HG02973 (cell line): ENCODE results near the gene HECTD4.
"Not testable (repeated sequence)": the region's sequence is repeated elsewhere in the genome, so short reads cannot be mapped to it uniquely, and the experiment has no call there.

Experiments
- ATAC-seq: cut with Tn5 transposase; IDR thresholded peaks from one replicate; pipeline ENCODE4 v1.9.1; 2021; ENCODE audit warnings: moderate library complexity; ENCODE audit not compliant: unreplicated experiment

Gene HECTD4

DNA sequence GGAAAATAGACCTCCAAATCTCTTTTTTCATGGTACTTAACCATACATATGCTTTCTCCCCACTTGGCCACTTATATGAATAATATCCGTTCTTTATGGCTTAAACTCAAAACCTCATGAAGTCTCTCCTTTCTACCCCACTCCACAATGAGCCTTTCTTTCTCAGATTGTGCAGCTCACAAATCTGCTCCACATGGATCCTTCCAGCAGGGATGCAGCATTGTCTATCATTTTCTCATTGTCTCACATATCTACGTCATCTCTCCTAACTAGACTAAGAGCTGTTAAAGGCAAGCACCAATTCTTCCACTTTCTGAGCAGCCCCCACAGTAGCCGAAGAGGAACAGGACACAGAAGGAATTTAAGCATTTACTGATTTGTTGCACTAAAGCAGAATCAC lies 106.4 kb downstream of the HECTD4 start:
- no peak for ATAC-seq

GRCh38 chr12:112275207-112275606 lies 107.0 kb downstream of the HECTD4 start:
- no peak for ATAC-seq

GRCh38 chr12:112270673-112271072 lies 111.6 kb downstream of the HECTD4 start:
- ATAC-seq: no peak

DNA sequence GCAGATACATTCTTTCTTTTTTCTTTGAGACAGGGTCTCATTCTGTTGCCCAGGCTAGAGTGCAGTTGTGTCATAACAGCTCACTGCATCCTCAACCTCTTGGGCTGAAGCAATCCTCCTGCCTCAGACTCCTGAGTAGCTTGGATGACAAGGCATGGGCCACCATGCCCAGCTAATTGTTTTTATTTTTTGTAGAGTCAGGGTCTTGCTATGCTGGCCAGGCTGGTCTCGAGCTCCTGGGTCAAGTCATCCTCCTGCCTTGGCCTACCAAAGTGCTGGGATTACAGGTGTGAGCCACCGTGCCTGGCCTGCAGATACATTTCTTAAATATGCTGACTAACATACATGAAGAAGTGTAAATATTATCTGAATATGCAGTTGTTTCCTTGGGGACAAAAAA lies 115.8 kb downstream of the HECTD4 start:
- no peak for ATAC-seq

DNA sequence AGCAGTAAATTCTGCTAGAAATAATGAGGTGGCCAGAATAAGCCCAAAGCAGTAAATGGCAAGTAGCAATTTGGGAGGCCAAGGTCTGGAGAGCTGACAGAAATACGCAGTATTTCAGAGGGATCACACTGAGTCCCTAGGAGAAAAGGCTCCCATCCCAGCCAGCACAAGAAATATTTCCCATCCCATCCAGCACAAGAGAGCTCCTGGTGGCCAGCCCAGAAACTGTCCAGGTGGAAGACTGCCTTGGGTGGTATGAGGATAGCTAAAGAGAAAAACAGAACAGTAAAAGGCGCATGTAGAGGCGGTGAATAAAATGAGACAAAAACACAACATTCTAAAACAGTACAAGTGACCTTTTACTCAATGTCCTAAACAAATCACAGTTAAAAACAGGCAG lies 120.7 kb downstream of the HECTD4 start:
- no peak for ATAC-seq

DNA sequence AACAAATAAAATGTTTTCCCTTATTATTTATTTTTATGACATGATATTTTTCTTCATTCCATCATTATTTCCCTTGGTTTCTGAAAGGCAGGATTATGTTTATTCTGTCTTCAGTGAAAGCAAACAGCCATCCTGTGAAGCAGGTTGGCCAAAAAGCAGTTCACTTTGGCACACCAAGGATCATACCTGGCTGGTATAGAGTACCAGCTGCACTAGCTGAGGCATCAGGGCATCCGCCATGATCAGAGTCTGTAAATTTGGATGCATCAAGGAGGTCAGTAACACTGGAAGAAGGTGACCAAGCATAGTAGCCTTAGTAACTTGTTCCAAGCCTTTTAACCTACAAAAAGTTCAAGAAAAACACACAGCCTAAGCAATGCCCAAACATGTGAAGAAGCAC lies 123.3 kb downstream of the HECTD4 start:
- no peak for ATAC-seq

DNA sequence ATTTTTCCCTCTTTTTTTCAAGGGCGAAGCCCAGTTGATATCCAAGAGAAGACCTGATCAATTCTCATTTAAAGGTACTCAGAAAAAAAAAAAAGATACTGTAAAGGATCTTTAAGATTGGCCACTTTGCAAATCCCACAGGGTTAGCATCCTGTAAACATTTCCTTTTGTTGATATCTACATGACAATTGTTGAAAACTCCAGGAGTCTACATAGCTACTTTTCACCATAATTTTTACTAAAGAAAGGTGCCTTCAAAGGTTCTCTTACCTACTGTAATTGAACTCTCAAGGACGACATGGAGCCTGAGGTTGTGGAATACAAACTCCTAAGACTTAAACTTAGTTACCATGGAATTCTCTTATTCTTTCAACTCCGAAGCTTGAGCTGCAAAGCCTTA lies 125.5 kb downstream of the HECTD4 start:
- no peak for ATAC-seq

- no peak for ATAC-seq
Observed at GRCh38 chr12:112252184-112252583, 130.0 kb downstream of the HECTD4 start.

GRCh38 chr12:112244902-112245301 lies 137.3 kb downstream of the HECTD4 start:
- not testable (repeated sequence) for ATAC-seq

- ATAC-seq: no peak
Observed at GRCh38 chr12:112243255-112244110, 138.7 kb downstream of the HECTD4 start.

GRCh38 chr12:112241176-112241575 lies 141.1 kb downstream of the HECTD4 start:
- no peak for ATAC-seq

DNA sequence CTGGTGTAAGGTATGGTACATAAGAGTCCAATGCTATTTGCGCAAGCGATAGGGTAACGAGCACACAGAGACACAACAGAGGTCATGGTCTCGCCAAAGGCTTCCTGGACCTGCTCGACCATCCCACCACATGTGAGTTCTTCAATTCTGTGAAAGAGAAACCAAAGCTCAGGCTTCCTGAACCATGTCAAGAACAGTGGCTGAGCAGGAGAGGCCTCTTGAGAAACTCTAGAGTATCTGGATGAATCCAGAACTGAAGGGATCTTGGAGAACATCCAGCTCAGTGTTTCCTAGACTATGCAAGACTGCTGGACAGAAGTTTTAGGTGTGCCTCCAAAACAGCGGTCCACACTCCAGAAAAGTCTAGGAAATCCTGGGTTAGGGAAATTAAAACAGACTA lies 142.3 kb downstream of the HECTD4 start:
- no peak for ATAC-seq

- ATAC-seq: no peak
Observed at GRCh38 chr12:112239020-112239419, 143.2 kb downstream of the HECTD4 start.

DNA sequence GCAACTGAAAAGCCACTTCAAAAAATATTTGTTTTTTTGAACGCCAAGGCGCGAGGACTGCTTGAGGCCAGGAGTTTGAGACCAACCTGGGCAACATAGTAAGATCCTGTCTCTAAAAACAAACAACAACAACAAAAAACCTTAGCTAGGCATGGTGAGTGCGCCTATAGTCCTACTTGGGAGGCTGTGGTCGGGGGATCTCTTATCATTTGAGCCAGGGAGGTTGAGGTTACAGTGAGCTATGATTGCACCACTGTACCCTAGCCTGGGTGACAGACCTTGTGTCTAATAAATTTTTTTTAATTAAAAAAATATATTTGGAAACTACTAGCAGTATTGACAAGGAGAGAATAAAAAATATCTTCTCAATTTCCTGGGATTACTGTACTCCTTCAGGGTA lies 143.8 kb downstream of the HECTD4 start:
- ATAC-seq: no peak

- no peak for ATAC-seq
Observed at GRCh38 chr12:112236786-112237185, 145.4 kb downstream of the HECTD4 start.

DNA sequence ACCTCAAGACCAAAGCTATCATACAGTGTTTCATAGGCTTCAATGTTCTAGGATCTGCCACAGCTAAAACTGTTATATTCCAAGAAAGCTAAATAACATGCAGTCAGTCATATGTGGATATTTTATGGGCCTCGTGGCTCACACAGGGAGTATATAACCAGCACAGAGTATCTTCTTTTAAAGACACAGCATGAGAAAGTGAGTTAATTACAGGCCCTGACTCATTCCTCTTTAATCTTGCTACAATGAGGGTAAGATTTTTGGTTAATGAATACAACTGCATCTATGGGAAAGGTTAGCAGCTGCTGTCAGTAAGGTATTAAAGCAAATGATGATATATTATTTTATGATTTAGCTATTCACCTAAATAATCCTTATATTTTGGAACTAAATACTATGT lies 145.8 kb downstream of the HECTD4 start:
- no peak for ATAC-seq

GRCh38 chr12:112234303-112234702 lies 147.9 kb downstream of the HECTD4 start:
- ATAC-seq: no peak

DNA sequence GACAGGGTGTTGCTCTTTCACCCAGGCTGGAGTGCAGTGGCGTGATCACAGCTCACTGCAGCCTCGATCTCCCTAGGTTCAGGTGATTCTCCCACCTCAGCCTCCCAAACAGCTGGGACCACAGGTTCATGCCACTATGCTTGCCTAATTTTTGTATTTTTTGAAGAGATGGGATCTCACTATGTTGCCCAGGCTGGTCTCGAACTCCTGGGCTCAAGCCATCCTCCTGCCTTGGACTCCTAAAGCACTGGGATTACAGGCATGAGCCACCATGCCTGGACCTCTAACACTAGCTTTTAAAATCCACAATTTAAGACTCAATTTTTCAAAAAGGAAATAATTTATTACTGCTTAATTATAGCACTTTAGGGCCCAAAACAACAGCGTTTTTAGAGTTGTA lies 149.0 kb downstream of the HECTD4 start:
- ATAC-seq: no peak

DNA sequence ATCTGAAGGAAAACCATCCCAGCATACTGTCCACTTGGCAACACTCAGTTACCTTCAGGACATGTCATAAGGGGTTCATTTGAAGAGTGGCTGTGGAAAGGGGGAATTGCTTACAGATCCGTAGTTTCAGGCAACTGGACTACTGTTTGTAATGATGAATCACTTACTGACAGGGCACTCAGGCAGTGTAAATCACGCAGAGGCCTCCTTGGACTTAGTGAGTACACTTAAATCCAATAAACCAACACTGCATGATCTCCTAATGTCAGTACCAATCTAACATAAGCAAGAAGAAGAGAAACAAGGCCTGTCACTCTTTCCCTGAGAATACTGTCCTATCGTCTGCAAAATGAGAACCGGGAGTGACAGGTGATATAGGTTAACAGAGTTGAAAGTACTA lies 152.1 kb downstream of the HECTD4 start:
- ATAC-seq: no peak

DNA sequence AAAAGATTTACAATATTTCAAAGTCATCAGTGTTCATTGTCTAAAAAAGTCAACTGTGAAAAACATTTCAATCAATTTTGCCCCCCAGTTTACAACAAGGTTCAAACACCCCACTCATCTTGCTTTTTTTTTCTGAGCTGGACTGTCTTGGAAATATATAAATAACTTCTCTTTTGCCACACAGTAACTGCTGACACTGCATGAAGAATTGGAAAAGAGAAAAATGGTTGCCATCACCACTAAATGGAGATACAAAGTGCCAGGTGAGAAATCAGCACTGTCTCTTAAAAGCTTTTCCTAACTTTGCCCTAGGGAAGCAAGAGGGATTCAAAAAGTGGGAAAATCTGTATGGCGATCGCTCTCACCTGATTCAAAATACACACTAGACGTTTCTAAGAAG lies 155.5 kb downstream of the HECTD4 start:
- ATAC-seq: no peak

- ATAC-seq: not testable (repeated sequence)
Observed at GRCh38 chr12:112220628-112221027, 161.6 kb downstream of the HECTD4 start.

DNA sequence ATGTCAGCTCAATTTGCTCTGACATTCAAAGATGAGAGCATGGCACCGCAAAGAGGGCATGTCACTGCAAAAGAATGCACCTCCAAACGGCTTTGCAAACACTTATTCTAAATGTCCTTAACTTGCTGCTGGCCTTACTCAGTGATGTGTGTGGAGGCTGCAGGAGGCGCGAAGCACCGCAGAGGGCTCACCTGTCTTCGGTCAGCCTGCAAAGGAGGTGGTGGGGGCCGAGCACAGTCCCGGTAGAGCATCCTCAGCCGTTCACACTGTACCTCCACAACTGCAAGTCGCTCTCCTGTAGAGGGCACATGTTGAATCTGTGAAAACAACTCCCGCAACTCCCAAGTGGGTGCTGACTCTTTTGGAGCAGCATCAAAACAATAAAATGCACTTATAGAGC lies 163.0 kb downstream of the HECTD4 start:
- ATAC-seq: no peak

- no peak for ATAC-seq
Observed at GRCh38 chr12:112218150-112218549, 164.1 kb downstream of the HECTD4 start.
